OCI-LY3 (cell line): ENCODE data around the gene PELI2.

ENCODE experiments used
- EZH2phosphoT487 ChIP-seq: fragments of 200-600 bp; shearing (Covaris generic); IDR thresholded peaks from 2 replicates; pipeline ENCODE4 v1.6.1; 2018; ENCODE audit warnings: antibody characterized with exemption, mixed run types, low read depth
- TF ChIP-seq, protein P1 (sequence below): fragments of 200-600, 300-600 bp; sonication (generic); IDR thresholded peaks from 2 replicates; pipeline ENCODE4 v1.5.1; 2014; ENCODE audit warnings: antibody characterized with exemption, low read length, low read depth

DNA sequence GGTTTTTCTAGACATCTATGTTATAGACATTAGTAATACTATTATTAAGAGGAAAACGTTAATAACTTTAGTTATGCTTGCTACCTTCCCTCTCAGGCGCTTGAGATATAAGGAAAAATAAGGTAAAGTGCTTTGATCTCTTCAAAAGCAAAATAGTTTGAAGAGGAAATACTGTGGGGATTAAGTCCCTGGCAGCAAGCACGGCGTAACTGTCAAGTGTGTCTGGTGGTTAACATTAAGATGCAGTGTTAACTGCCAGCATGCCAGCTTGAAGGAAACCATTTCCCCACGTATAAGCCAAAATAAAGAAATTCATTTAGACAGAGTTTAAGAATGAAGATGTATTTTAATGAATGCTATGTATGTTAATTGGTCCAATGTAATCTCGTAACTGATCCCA lies 31.8 kb downstream of the PELI2 start:
- TF ChIP-seq, protein P1, sequence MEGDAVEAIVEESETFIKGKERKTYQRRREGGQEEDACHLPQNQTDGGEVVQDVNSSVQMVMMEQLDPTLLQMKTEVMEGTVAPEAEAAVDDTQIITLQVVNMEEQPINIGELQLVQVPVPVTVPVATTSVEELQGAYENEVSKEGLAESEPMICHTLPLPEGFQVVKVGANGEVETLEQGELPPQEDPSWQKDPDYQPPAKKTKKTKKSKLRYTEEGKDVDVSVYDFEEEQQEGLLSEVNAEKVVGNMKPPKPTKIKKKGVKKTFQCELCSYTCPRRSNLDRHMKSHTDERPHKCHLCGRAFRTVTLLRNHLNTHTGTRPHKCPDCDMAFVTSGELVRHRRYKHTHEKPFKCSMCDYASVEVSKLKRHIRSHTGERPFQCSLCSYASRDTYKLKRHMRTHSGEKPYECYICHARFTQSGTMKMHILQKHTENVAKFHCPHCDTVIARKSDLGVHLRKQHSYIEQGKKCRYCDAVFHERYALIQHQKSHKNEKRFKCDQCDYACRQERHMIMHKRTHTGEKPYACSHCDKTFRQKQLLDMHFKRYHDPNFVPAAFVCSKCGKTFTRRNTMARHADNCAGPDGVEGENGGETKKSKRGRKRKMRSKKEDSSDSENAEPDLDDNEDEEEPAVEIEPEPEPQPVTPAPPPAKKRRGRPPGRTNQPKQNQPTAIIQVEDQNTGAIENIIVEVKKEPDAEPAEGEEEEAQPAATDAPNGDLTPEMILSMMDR = no peak
- TF ChIP-seq EZH2phosphoT487 = no peak
